Daoy (cell line): ENCODE data around the gene IGFBP2. TPM values are rescaled to one million over a fixed set of nuclear protein-coding genes. Genes with fewer than 3 reads are reported as not detected.

Source experiments
- DNase-seq: peaks from one replicate; pipeline ENCODE4 v3.0.0-alpha.2; 2015; ENCODE audit warnings: low read depth
- total RNA-seq: library from RNA; depleted of rRNA; stranded (reverse); fragments of >200 nt; shearing (Covaris generic); gene quantifications from 2 replicates; pipeline ENCODE4 v1.2.3, GENCODE V29; 2014

The IGFBP2 gene
- total RNA-seq, 1 experiment from 2014 or later = 17.2 TPM

GRCh38 chr2:216636551-216637450 lies 3.6 kb downstream of the IGFBP2 start:
- peak; percentile 72 for DNase-seq

DNA sequence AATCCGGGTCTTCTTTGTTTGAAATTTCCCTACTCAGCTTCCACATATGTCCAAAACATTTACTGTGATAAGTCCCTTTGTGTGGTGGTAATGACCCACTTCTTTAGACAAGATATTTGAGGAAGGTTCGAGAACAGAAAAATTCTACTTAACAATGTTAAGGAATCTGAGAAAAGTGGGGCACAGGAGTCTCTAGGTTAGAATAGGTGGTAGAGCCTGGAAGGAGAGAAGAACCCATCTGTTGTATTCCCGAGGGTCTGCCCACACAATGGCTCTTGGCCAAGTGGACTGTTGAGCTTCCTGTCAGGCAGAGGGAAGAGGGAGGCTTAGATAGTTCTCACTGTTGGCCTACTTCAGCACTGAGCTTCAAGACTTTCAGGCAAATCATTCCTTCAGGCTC lies 4.3 kb downstream of the IGFBP2 start:
- no peak for DNase-seq

DNA sequence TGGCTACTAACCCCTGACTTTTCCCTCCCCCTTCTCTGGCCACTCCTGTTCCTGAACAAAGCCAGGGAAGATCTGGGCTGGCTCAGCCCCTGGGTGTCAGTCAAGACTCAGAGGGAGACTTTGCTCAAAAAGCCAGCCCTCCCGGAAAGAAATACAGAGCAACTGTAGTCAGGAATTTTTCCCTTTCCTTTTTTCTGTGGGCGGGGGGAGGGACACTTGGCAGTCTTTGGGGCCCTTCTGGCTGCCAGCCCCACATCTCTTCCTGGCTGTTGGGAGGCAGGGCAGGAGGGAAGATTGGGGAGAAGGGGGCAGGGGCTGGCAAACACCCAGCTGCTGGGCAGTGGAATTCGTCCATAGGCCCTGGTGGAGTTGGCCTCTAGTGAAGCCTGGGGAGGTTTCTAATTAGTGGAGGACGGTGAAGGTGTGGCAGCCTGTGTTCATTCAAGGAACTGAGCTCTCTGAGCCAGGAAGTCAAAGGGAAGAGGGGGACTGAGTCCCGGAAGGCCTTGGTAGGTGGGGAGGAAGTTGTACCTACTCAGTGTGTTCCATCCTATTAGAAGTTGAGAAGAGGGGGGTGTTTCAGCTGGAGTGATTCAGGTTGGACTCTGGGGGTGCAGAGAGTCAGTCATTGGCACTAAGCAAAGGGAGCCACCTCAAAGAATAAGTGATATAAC lies 10.9 kb downstream of the IGFBP2 start:
- no peak for DNase-seq

DNA sequence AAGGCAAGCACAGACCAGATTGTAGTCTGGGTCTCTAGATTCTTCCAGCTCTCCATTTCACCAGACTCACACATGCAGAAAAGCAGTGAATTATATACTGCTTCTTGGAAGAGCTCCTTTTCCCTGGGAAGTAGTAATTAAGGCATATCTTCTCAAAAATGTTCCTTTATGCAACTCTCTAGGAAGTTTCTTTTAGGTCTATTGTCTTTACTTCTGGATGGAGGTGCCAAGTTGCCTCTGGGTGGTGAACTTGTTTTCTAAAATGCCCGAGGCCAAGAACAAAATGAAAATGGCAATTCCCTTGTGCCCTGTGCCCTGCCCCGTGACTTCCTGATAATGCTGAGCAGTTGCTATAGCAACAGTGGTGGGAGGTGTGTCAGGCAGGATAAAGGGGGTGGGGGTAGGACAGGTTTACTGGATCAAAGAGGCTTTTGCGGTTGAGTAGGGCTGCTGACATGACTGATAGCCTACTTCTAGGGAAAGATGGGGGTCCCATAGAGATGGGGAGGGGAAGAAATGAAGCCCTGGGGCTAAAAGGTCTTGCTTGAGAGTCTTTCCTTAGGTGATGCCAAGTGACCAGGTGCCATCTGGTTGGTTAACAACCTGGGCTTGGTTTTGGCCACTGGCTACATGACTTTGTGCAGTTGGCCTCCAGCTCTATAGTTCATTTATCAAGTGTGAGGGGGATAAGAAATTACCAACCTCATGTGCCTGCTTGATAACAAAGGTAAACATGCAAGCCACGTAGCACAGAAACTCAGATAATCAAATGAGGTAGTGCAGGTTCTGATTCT lies 11.8 kb downstream of the IGFBP2 start:
- no peak for DNase-seq

GRCh38 chr2:216645636-216645950 lies 12.4 kb downstream of the IGFBP2 start:
- DNase-seq = no peak

DNA sequence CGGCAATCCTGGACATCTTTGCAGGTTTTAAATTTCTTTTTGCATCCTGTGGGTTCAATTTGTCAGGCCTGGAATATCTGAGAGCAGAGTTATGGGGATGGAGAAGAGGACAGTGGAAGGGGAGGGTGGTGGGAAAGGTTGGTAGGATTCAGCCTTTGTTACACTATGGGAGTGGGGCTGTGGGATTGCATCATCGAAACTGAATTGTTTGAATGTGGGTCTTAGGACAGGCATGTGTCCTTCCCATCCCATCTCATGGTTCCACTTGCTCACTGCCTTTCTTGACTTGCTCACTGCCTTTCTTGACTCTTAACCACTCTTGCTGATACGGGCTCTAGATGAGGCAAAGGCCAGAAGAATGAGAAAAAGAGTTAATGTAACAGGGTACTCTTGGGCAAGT lies 12.9 kb downstream of the IGFBP2 start:
- DNase-seq = no peak

GRCh38 chr2:216648105-216648504 lies 14.9 kb downstream of the IGFBP2 start:
- no peak for DNase-seq

DNA sequence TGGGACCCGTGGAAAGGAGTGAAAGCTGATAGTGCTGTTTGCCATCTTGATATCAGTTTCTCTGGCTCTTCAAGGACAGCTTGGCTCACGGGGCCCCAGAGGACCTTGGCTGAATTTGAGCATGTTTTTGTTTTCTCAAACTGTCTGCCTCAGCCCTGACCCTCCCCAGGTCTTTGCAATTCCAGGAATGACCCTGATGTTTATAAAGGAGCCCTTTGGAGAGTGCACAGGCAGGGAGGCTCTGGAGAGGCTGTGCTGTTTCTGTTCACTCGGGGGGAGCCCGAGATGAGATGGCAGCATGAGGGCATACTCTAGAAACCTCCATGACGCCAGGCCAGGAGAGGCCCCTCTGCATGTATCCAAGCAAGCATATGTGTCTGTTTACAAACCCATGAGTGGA lies 16.4 kb downstream of the IGFBP2 start:
- DNase-seq = no peak

DNA sequence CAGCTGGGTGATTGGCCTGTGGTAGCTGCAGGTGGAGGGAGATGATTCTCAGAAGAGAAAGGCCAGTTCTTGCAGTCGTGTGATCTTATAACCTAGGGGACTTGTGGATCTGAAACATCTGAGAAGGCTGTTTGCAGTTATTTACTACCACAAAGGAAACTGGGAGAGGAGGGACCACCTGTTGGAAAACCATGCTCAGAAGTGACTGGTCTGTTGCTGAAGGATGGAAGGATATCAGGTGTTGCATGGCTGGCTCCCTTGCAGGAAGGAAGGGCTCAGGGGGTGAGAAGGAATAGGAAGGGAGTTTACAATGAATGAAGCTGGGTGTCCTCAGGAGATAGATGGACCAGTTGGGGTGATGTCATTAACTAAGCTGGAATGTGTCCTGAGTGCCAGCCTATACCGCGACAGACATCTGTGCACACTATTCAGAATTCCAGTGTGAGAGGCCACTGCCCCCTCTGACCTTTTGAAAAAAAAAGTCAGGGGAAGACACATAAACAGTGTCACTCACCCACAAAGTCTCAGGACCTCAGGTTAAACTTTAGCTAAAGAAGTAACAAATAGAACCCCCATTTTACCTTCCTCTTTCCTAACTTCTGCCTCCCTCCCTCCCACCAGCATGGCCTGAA lies 17.5 kb downstream of the IGFBP2 start:
- DNase-seq = no peak

GRCh38 chr2:216651351-216651881 lies 18.2 kb downstream of the IGFBP2 start:
- no peak for DNase-seq

- no peak for DNase-seq
Measured at GRCh38 chr2:216652566-216652965, 19.3 kb downstream of the IGFBP2 start.

DNA sequence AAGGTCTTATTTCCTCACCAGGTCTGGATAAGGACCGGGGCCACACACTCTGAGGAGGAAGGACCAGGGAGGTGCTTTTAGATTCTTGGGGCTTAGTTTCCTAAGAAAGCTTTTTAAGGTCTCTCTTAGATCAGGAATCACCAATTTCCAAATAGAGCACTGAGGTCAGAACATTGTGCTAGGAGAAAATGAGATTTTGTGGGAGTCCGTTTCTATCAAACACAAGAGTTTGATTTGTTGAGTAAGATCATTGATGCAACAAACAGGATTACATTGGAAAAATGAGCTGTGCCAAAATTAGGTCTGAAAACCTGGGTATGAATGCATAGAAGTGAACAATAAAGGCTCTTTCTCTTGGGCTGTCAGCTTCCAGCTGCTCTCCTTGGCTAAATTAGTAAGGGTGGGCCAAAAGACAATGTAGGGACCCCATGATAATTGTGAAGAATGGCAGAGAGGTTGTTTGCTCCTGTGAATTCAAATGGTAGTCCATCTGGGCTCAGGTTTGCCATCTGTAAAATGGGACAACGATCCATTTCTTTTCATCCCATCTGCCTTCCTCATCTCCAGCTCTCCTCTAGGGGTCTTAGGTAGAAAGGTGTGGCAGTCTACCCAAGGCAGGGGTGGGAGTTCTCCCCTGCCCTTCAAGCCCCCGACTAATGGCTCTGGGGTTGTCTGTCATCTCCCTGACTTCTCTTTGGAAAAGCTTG lies 20.0 kb downstream of the IGFBP2 start:
- DNase-seq = no peak

GRCh38 chr2:216653931-216654365 lies 20.7 kb downstream of the IGFBP2 start:
- DNase-seq = no peak

DNA sequence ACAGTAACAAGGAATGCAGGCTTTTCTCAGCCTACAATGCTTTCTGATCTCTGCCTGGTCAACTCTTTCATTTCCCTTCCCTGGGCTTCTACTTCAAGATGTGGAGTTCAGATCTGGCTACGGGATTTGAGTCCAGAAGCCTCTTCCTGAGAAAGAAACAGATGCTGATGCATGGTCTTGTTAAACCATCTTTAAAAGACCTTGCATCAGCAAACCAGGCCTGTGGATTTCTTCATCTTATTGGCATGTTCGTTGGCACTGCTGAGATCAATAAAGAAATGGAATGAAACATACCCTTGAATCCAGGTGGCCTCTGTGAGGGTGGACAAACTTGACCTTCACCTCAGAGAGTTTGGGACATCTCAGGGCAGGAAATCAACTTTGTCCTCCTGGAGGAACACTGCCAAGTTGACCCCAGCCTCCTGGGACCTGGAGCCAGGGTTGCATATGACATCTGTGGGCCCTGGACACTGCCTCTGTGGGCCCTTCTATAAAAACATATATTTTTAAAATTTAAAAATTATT lies 21.4 kb downstream of the IGFBP2 start:
- DNase-seq = no peak

- no peak for DNase-seq
Measured at GRCh38 chr2:216657086-216657855, 24.1 kb downstream of the IGFBP2 start.

GRCh38 chr2:216657980-216658379 lies 24.8 kb downstream of the IGFBP2 start:
- DNase-seq = no peak

DNA sequence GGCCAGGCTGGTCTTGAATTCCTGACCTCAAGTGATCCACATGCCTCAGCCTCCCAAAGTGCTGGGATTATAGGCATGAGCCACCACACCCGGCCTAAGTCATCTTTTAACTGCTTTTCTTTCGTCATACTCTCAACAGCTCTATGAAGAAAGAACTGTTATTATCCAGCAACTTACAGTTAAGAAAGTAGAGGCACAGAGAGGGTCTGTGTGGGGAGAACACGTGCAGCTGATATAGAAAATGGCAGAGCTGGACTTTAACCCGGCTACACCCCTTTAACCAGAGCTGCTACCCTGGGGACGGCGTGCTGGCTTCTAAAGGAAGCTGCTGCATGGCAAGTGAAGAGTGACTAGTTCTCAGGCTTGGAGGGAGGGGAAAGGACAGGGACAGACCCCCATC lies 25.5 kb downstream of the IGFBP2 start:
- DNase-seq = no peak

DNA sequence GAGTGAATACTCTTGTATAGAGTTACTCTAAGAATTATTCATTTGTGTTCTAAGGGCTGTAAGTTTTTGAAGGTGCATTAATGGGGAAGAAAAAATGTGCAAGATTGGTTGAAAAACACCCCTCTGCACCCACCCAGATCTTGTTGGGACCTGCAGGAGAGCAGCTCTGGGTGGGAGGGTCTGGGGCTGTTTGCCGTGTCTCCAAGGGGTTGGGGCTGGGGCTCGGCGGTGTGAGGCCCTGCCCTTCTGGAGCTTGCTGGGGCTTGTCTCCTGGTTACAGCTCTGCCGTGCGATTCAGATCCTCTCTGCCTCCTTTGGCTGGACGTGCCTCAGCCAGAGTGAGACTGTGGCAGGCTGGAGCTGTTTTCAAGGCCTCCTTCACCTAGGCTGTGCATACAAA lies 26.1 kb downstream of the IGFBP2 start:
- no peak for DNase-seq

- DNase-seq = no peak
Measured at GRCh38 chr2:216660496-216660895, 27.3 kb downstream of the IGFBP2 start.

DNA sequence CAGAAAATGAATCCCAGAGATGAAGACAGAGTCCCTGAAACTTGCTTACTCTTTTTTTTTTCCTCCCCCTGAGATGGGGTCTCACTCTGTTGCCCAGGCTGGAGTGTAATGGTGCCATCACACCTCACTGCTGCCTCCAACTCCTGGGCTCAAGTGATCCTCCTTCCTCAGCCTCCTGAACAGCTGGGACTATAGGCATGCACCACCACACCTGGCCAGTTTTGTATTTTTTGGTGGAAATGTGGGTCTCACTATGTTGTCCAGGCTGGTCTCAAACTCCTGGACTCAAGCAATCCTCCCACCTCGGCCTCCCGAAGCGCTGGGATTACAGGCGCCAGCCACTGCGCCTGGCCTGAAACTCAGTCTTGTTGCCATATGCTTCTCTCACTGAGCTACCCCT lies 27.8 kb downstream of the IGFBP2 start:
- no peak for DNase-seq
